GM12891 (cell line): Measurements from ENCODE around the gene PHKG2.

Source experiments
- PAX5 ChIP-seq: IDR thresholded peaks from 2 replicates; pipeline ENCODE4 v1.6.1; 2011; ENCODE audit warnings: low read length, moderate library complexity, mild to moderate bottlenecking; ENCODE audit not compliant: insufficient read depth, severe bottlenecking
- POLR2A ChIP-seq: IDR thresholded peaks from 2 replicates; pipeline ENCODE4 v1.6.1; 2011; ENCODE audit warnings: low read depth, low read length, control low read depth
- SPI1 ChIP-seq: IDR thresholded peaks from 2 replicates; pipeline ENCODE4 v1.6.1; 2011; ENCODE audit warnings: low read depth, low read length, control low read depth
- TAF1 ChIP-seq: IDR thresholded peaks from 2 replicates; pipeline ENCODE4 v1.6.1; 2011; ENCODE audit warnings: low read depth, low read length, control low read depth

- TF ChIP-seq POLR2A, result no peak
- no peak for TF ChIP-seq TAF1
- TF ChIP-seq SPI1, result no peak
- TF ChIP-seq PAX5, result no peak
Observed at GRCh38 chr16:30760577-30761426, 12.6 kb downstream of the PHKG2 start.
